Uterus (tissue), 4 donors: Measurements from ENCODE around the gene MKRN1. TPM values are rescaled to one million over a fixed set of nuclear protein-coding genes. Genes with fewer than 3 reads are reported as not detected.

ENCODE experiments used
- DNase-seq, 2 donors: peaks; one replicate each; pipeline ENCODE4 v3.0.0-alpha.2; 2019 to 2020
- H3K27ac ChIP-seq, 2 donors: fragments of 200-600 bp; sonication (generic); 1 replicate in 1 of 2; 2 replicates in 1 of 2; pipeline ENCODE4 v1.5.1; 2016 to 2018
- H3K27me3 ChIP-seq, 2 donors: fragments of 200-600 bp; sonication (generic); one replicate each; pipeline ENCODE4 v1.5.1; 2018 to 2019; ENCODE audit warnings: control low read depth in 1 of 2
- H3K36me3 ChIP-seq, 2 donors: fragments of 200-600 bp; sonication (generic); one replicate each; pipeline ENCODE4 v1.5.1; 2019; ENCODE audit warnings: control low read depth in 1 of 2
- H3K4me1 ChIP-seq, 2 donors: fragments of 200-600 bp; sonication (generic); one replicate each; pipeline ENCODE4 v1.5.1; 2018 to 2019; ENCODE audit warnings: control low read depth in 1 of 2
- H3K4me3 ChIP-seq, 2 donors: fragments of 200-600 bp; sonication (generic); 1 replicate in 1 of 2; 2 replicates in 1 of 2; pipeline ENCODE4 v1.5.1; 2018 to 2019; ENCODE audit warnings: mild to moderate bottlenecking in 1 of 2
- H3K9me3 ChIP-seq, 2 donors: fragments of 200-600 bp; sonication (generic); one replicate each; pipeline ENCODE4 v1.5.1; 2019; ENCODE audit warnings: control low read depth in 1 of 2
- CTCF ChIP-seq, 4 experiments: fragments of 200-600 bp in 2 of 4; fragments of 450-650 bp in 2 of 4; sonication (generic) in 2 of 4; IDR thresholded peaks; one replicate each; pipeline ENCODE4 v1.5.1; 2016 to 2019; ENCODE audit warnings: antibody characterized with exemption in 4 of 4, mild to moderate bottlenecking in 2 of 4, moderate library complexity in 1 of 4
- POLR2A ChIP-seq, 2 donors: fragments of 450-650 bp; IDR thresholded peaks; one replicate each; pipeline ENCODE4 v1.6.1; 2016; ENCODE audit warnings: antibody characterized with exemption in 2 of 2, mild to moderate bottlenecking in 1 of 2, moderate library complexity in 1 of 2
- intact Hi-C: fragments of 100-400 bp; cut with DNase I; formaldehyde crosslinking; loops from one replicate; pipeline ENCODE4 v1.15.1; 2023; ENCODE audit warnings: low total_unique reads
- total RNA-seq, 4 donors: library from RNA; depleted of rRNA in 3 of 4; stranded (reverse); fragments of >200 nt in 3 of 4; gene quantifications; one replicate each; pipeline versions ENCODE4 v1.1.0 to v1.2.4, GENCODE V29; 2014 to 2023
- donor health status: DM: yes; HTN: yes; CAD: no.

MKRN1 gene
- total RNA-seq, 4 donors from 2014 or later = 11.0 to 81.6 (median 54.4) TPM

GRCh38 chr7:140404565-140405065, 74.7 kb downstream of the MKRN1 start:
- Histone ChIP-seq H3K9me3 (no peaks in the 10 kb centered on the region), H3K36me3 (no peaks in the 10 kb centered on the region), H3K27me3 (no peaks in the 10 kb centered on the region), H3K4me3 (no peak overlapping the region), H3K4me1 (no peaks in the 10 kb centered on the region), H3K27ac (no peak overlapping the region)
- intact Hi-C loops = no loop called here
- TF ChIP-seq POLR2A (IDR thresholded peaks at IDR 0.05) (no peak), CTCF (IDR thresholded peaks at IDR 0.05) (no peak)
- DNase-seq = no peak

GRCh38 chr7:140403878-140404564, 75.3 kb downstream of the MKRN1 start, which contains the start of gene RAB19:
RAB19 (plus strand) TSS chr7:140404058; CDS start chr7:140407647, 3,589 bp downstream.
- H3K4me1 ChIP-seq = no peaks in the 10 kb centered on the region
- no peak for DNase-seq
- intact Hi-C loops = no loop called here
- TF ChIP-seq POLR2A (IDR thresholded peaks at IDR 0.05) (no peak), CTCF (IDR thresholded peaks at IDR 0.05) (no peak)
- no peaks in the 10 kb centered on the region for H3K27me3 ChIP-seq
- H3K36me3 ChIP-seq = no peaks in the 10 kb centered on the region
- no peak within 1 kb of the TSS for H3K27ac ChIP-seq
- H3K4me3 ChIP-seq = peak within 1 kb of the TSS in 1 of 2 donors; percentile 12
- no peaks in the 10 kb centered on the region for H3K9me3 ChIP-seq

Other genes with a start within 250 kb of the MKRN1 start
- 100 to 1,000 TPM in 3 of 4 donors, 10 to 100 TPM in 1; 87.9 to 359 (median 148) TPM for gene SLC37A3, start 81.0 kb downstream of the MKRN1 start, total RNA-seq
- not detected for gene RAB19, start 75.4 kb downstream of the MKRN1 start, total RNA-seq
- 10 to 100 TPM in 3 of 4 donors, 1 to 10 TPM in 1; 9.1 to 84.8 (median 35.5) TPM for gene DENND2A, start 161.3 kb upstream of the MKRN1 start, total RNA-seq
- 10 to 100 TPM; 13.2 to 24.3 (median 22.4) TPM for gene ADCK2, start 193.4 kb upstream of the MKRN1 start, total RNA-seq
- gene NDUFB2, start 217.2 kb upstream of the MKRN1 start, total RNA-seq = 100 to 1,000 TPM in 3 of 4 donors, 10 to 100 TPM in 1; 29.5 to 349 (median 157) TPM